ENCODE measurements around the gene TAC1.
"Not testable (repeated sequence)": the region's sequence is repeated elsewhere in the genome, so short reads cannot be mapped to it uniquely, and the experiment has no call there.

- not testable (repeated sequence) for TF ChIP-seq CTCF, POLR2A, POLR2AphosphoS5 (IDR thresholded peaks at IDR 0.05)
These were observed 54.5 kb downstream of the TAC1 start for GRCh38 chr7:97786398-97786797.
